B cell (primary cell): ENCODE measurements around the gene ITIH3. TPM values are rescaled to one million over a fixed set of nuclear protein-coding genes. Genes with fewer than 3 reads are reported as not detected.
"Not testable (repeated sequence)": the region's sequence is repeated elsewhere in the genome, so short reads cannot be mapped to it uniquely, and the experiment has no call there.

Experiments
- ATAC-seq: fragments of 200-7000 bp; cut with Tn5 transposase; one replicate; pipeline ENCODE4 v1.10.0; 2021; ENCODE audit warnings: low read depth, mild to moderate bottlenecking, moderate number of reproducible peaks, moderate library complexity
- CTCF ChIA-PET: fragments of 350-600 bp; sonication (Branson Sonifier 250); formaldehyde crosslinking; loops from one replicate; lab custom pipeline; 2021; ENCODE audit warnings: antibody characterized with exemption, inconsistent platforms; lab: Charles Lee
- POLR2A ChIA-PET: fragments of 350-600 bp; sonication (Branson Sonifier 250); formaldehyde crosslinking; loops from one replicate; lab custom pipeline; 2021; ENCODE audit warnings: antibody characterized with exemption; lab: Charles Lee
- DNase-seq: peaks from one replicate; pipeline ENCODE4 v3.0.0; 2013
- H2AFZ ChIP-seq: 2 replicates; pipeline ENCODE4 v1.6.1; 2012; ENCODE audit warnings: mild to moderate bottlenecking, low read depth, low read length; ENCODE audit not compliant: insufficient read depth, poor library complexity, severe bottlenecking
- H3K27ac ChIP-seq, 2 donors: 1 replicate in 1 of 2; 2 replicates in 1 of 2; pipeline ENCODE4 v1.5.1; 2012 to 2013; ENCODE audit warnings: low read length in 2 of 2, mild to moderate bottlenecking in 2 of 2, moderate library complexity in 1 of 2
- H3K27me3 ChIP-seq, 4 experiments: fragments of 200-600 bp in 1 of 4; sonication (generic) in 1 of 4; replicated peaks in 1 of 4; 1 replicate in 2 of 4; 2 replicates in 2 of 4; pipeline versions ENCODE4 v1.6.1 to v1.7.0; 2013 to 2016; ENCODE audit warnings: low read length in 3 of 4, mild to moderate bottlenecking in 2 of 4, mixed read lengths in 1 of 4, moderate library complexity in 1 of 4; ENCODE audit not compliant: insufficient read depth in 4 of 4, control insufficient read depth in 3 of 4; ENCODE audit errors: control extremely low read depth in 1 of 4
- H3K36me3 ChIP-seq, 2 experiments: replicated peaks in 1 of 2; 1 replicate in 1 of 2; 2 replicates in 1 of 2; pipeline versions ENCODE4 v1.6.1 to v1.7.1; 2013; ENCODE audit warnings: low read length in 1 of 2; ENCODE audit not compliant: insufficient read depth in 2 of 2, control insufficient read depth in 1 of 2; ENCODE audit errors: control extremely low read depth in 1 of 2, extremely low read depth in 1 of 2
- H3K4me1 ChIP-seq, 2 donors: fragments of 200-600 bp in 1 of 2; sonication (generic) in 1 of 2; 1 replicate in 1 of 2; 2 replicates in 1 of 2; pipeline versions ENCODE4 v1.5.1 to v1.6.1; 2013 to 2017; ENCODE audit warnings: low read length in 2 of 2; ENCODE audit not compliant: control insufficient read depth in 2 of 2, insufficient read depth in 2 of 2
- H3K4me2 ChIP-seq: replicated peaks from 2 replicates; pipeline ENCODE3; 2012; ENCODE audit warnings: mild to moderate bottlenecking, low read depth, low read length; ENCODE audit not compliant: poor library complexity, severe bottlenecking
- H3K4me3 ChIP-seq, 5 experiments: fragments of 200-600 bp in 1 of 5; sonication (generic) in 1 of 5; 1 replicate in 3 of 5; 2 replicates in 2 of 5; pipeline versions ENCODE4 v1.5.1 to v1.7.0; 2011 to 2016; ENCODE audit warnings: low read length in 4 of 5, mild to moderate bottlenecking in 4 of 5, low read depth in 2 of 5, control low read depth in 1 of 5, moderate library complexity in 1 of 5; ENCODE audit not compliant: insufficient read depth in 1 of 5; ENCODE audit errors: control extremely low read depth in 1 of 5, extremely low read depth in 1 of 5
- H3K79me2 ChIP-seq: fragments of 200-600 bp; sonication (generic); one replicate; pipeline ENCODE4 v1.6.0; 2016; ENCODE audit warnings: low read length; ENCODE audit not compliant: control insufficient read depth, insufficient read depth
- H3K9ac ChIP-seq: fragments of 200-600 bp; sonication (generic); 2 replicates; pipeline ENCODE4 v1.6.1; 2017; ENCODE audit warnings: mild to moderate bottlenecking, low read length, moderate library complexity
- H3K9me3 ChIP-seq, 3 donors: one replicate each; pipeline versions ENCODE4 v1.6.1 to v1.7.1; 2013; ENCODE audit warnings: low read length in 2 of 3; ENCODE audit not compliant: control insufficient read depth in 2 of 3, insufficient read depth in 1 of 3; ENCODE audit errors: control extremely low read depth in 1 of 3
- H4K20me1 ChIP-seq: 2 replicates; pipeline ENCODE4 v1.6.0; 2012; ENCODE audit warnings: mild to moderate bottlenecking, low read length; ENCODE audit not compliant: insufficient read depth, control insufficient read depth, poor library complexity, severe bottlenecking
- H3K27ac Mint-ChIP-seq: one replicate; pipeline ENCODE4 v1.8.0; 2021; ENCODE audit warnings: mixed read lengths
- H3K27me3 Mint-ChIP-seq: one replicate; pipeline ENCODE4 v1.8.0; 2021; ENCODE audit warnings: mixed read lengths
- H3K4me1 Mint-ChIP-seq: one replicate; pipeline ENCODE4 v1.8.0; 2021; ENCODE audit warnings: mixed read lengths
- H3K4me3 Mint-ChIP-seq: one replicate; pipeline ENCODE4 v1.8.0; 2021; ENCODE audit warnings: mixed read lengths
- H3K9me3 Mint-ChIP-seq: one replicate; pipeline ENCODE4 v1.8.0; 2022; ENCODE audit warnings: mixed read lengths; ENCODE audit not compliant: insufficient read depth
- CTCF ChIP-seq: fragments of 200-600 bp; IDR thresholded peaks from one replicate; pipeline ENCODE4 v1.8.0; 2022; ENCODE audit warnings: antibody characterized with exemption, mild to moderate bottlenecking
- EZH2 ChIP-seq: IDR thresholded peaks from 2 replicates; pipeline ENCODE4 v1.6.1; 2012; ENCODE audit warnings: borderline replicate concordance, low read depth, mild to moderate bottlenecking, moderate library complexity, low read length; ENCODE audit not compliant: insufficient read depth, poor library complexity, severe bottlenecking
- WGBS: methylation state at CpG from one replicate; pipeline ENCODE4 v1.1.5; 2013; ENCODE audit warnings: missing lambda C conversion rate; ENCODE audit not compliant: insufficient coverage; 5-methylcytosine and 5-hydroxymethylcytosine counted together
- intact Hi-C: fragments of 100-400 bp; cut with micrococcal nuclease; formaldehyde crosslinking; loops from one replicate; pipeline ENCODE4 v1.10.0; 2022
- polyA plus RNA-seq: library from polyadenylated mRNA; depleted of rRNA; stranded (reverse); fragments of >200 nt; gene quantifications from 2 replicates; pipeline ENCODE4 v1.2.3, GENCODE V29; 2012
- total RNA-seq, 2 donors: library from RNA; stranded (reverse); fragments of 120-200 nt in 1 of 2; gene quantifications; 1 replicate in 1 of 2; 2 replicates in 1 of 2; pipeline versions ENCODE4 v1.2.3 to v1.2.4, GENCODE V29; 2013 to 2022

The ITIH3 gene
- total and polyA plus RNA-seq, 2 donors (not counting 1 experiment from before 2014, with no cell fraction given): not detected

GRCh38 chr3:52774901-52775864, 19.4 kb upstream of the ITIH3 start:
- no peaks in the 10 kb centered on the region for H3K9me3 Mint-ChIP-seq
- Histone ChIP-seq H3K79me2 (no peaks in the 10 kb centered on the region), H3K27me3 (no peaks in the 10 kb centered on the region), H2AFZ (no peak overlapping the region), H3K36me3 (no peaks in the 10 kb centered on the region), H4K20me1 (no peaks in the 10 kb centered on the region), H3K27ac (no peak overlapping the region), H3K4me1 (peaks cover 17 to 24% of the 10 kb centered on the region in 2 donors), H3K4me2 (no peak overlapping the region), H3K4me3 (no peak overlapping the region), H3K9ac (no peak overlapping the region), H3K9me3 (no peaks in the 10 kb centered on the region)
- intact Hi-C loops: no loop called here
- CTCF ChIA-PET: interaction anchor here (1.5 kb wide), 1 partner anchor 13 kb away, joined by 4 read pairs; no protein-coding TSS in a partner anchor
- ATAC-seq: no peak
- 69% methylated on average over 5 of the region's 6 CpGs for WGBS
- POLR2A ChIA-PET: no interaction called here
- H3K27me3 Mint-ChIP-seq: no peaks in the 10 kb centered on the region
- DNase-seq: no peak
- no peak overlapping the region for H3K27ac Mint-ChIP-seq
- no peak overlapping the region for H3K4me3 Mint-ChIP-seq
- peaks cover 20% of the 10 kb centered on the region for H3K4me1 Mint-ChIP-seq
- TF ChIP-seq EZH2 (no peak), CTCF (no peak)

- Mint-ChIP-seq H3K4me3 (no peak overlapping the region), H3K4me1 (peaks cover 19% of the 10 kb centered on the region), H3K27me3 (no peaks in the 10 kb centered on the region), H3K27ac (no peak overlapping the region), H3K9me3 (no peaks in the 10 kb centered on the region)
- POLR2A ChIA-PET: no interaction called here
- Histone ChIP-seq H3K9me3 (no peaks in the 10 kb centered on the region), H3K79me2 (no peaks in the 10 kb centered on the region), H4K20me1 (no peaks in the 10 kb centered on the region), H3K4me3 (no peak overlapping the region), H3K27ac (no peak overlapping the region), H3K27me3 (no peaks in the 10 kb centered on the region), H3K9ac (no peak overlapping the region), H3K4me2 (no peak overlapping the region), H2AFZ (no peak overlapping the region), H3K4me1 (peaks cover 17 to 26% of the 10 kb centered on the region in 2 donors), H3K36me3 (no peaks in the 10 kb centered on the region)
- ATAC-seq (no peak), DNase-seq (no peak)
- intact Hi-C loops: no loop called here
- CTCF ChIA-PET: interaction anchor here (1.5 kb wide), 1 partner anchor 12 kb away, joined by 4 read pairs; no protein-coding TSS in a partner anchor
- 85% methylated on average over 5 of the region's 8 CpGs for WGBS
- TF ChIP-seq EZH2 (no peak), CTCF (no peak)
These were observed 18.7 kb upstream of the ITIH3 start for GRCh38 chr3:52775877-52776276.

GRCh38 chr3:52776486-52776885, 18.1 kb upstream of the ITIH3 start:
- H3K27ac ChIP-seq, H3K36me3 ChIP-seq, H3K27me3 ChIP-seq, H4K20me1 ChIP-seq, H3K9me3 Mint-ChIP-seq, intact Hi-C loops, H3K27ac Mint-ChIP-seq, H3K4me2 ChIP-seq, H3K4me3 Mint-ChIP-seq, DNase-seq, H3K9ac ChIP-seq, H3K27me3 Mint-ChIP-seq, H3K9me3 ChIP-seq, H3K79me2 ChIP-seq, H3K4me3 ChIP-seq, POLR2A ChIA-PET, H2AFZ ChIP-seq, ATAC-seq: not testable (repeated sequence)
- 100% methylated on average over 5 of the region's 6 CpGs for WGBS
- peaks cover 14 to 21% of the 10 kb centered on the region in 2 donors for H3K4me1 ChIP-seq
- CTCF ChIA-PET: interaction anchor here (0.7 to 1.5 kb wide), 2 partner anchors 12 to 16 kb away, joined by 3 to 4 read pairs; no protein-coding TSS in a partner anchor
- H3K4me1 Mint-ChIP-seq: peaks cover 14% of the 10 kb centered on the region
